HepG2 (cell line): ENCODE results near the gene TIMM17A. TPM values are rescaled to one million over a fixed set of nuclear protein-coding genes. Genes with fewer than 3 reads are reported as not detected.

Experiments used
- ATAC-seq: fragments of 200-7000 bp; cut with Tn5 transposase; 3 replicates; pipeline ENCODE4 v1.9.1; 2020; ENCODE audit warnings: mild to moderate bottlenecking, moderate library complexity
- BruUV-seq: library from RNA; stranded (reverse); fragments of 400-500 nt; replicated peaks from 2 replicates; lab custom pipeline; 2021; lab: Mats Ljungman, UMichigan
- CTCF ChIA-PET: fragments of 300-600 bp; formaldehyde crosslinking; extraction: SDS; loops from one replicate; lab custom pipeline; 2021; ENCODE audit warnings: low total read pairs, inconsistent platforms, low intra/inter-chr PET ratio; lab: Yijun Ruan, JAX
- POLR2A ChIA-PET: fragments of 350-600 bp; sonication (Branson Sonifier 250); formaldehyde crosslinking; loops from one replicate; lab custom pipeline; 2020; ENCODE audit warnings: antibody characterized with exemption, inconsistent platforms; lab: Yijun Ruan, JAX
- DNase-seq: peaks from one replicate; pipeline ENCODE4 v3.0.0-alpha.2; 2015; ENCODE audit warnings: low spot score
- FAIRE-seq: peaks from 3 replicates; lab custom pipeline; 2011; peaks lifted over from hg19 to GRCh38; lab: Jason Lieb, UNC
- H2AFZ ChIP-seq: one replicate; pipeline ENCODE4 v1.6.1; 2011; ENCODE audit warnings: low read length, inconsistent platforms
- H3K27ac ChIP-seq: fragments of 300-600 bp; 3 replicates; pipeline ENCODE4 v1.8.0; 2011; ENCODE audit warnings: mixed run types, mild to moderate bottlenecking, mixed read lengths, low read length, inconsistent platforms; ENCODE audit not compliant: insufficient read depth; ENCODE audit errors: extremely low read length
- H3K27me3 ChIP-seq, 2 experiments: fragments of 200-600 bp in 1 of 2; 2 replicates in 1 of 2; 3 replicates in 1 of 2; pipeline versions ENCODE4 v1.6.0 to v1.8.0; 2011; ENCODE audit warnings: low read length in 2 of 2, mild to moderate bottlenecking in 2 of 2, moderate library complexity in 2 of 2, inconsistent platforms in 1 of 2; ENCODE audit not compliant: insufficient read depth in 2 of 2, control insufficient read depth in 1 of 2
- H3K36me3 ChIP-seq, 2 experiments: fragments of 200-600 bp in 1 of 2; replicated peaks in 1 of 2; 2 replicates in 1 of 2; 3 replicates in 1 of 2; pipeline versions ENCODE4 v1.5.1 to v1.8.0; 2011; ENCODE audit warnings: low read length in 2 of 2, inconsistent platforms in 1 of 2; ENCODE audit not compliant: insufficient read depth in 2 of 2, control insufficient read depth in 1 of 2
- H3K4me1 ChIP-seq: 2 replicates; pipeline ENCODE4 v1.5.1; 2012; ENCODE audit warnings: low read length, inconsistent platforms; ENCODE audit not compliant: insufficient read depth
- H3K4me2 ChIP-seq: 2 replicates; pipeline ENCODE4 v1.6.0; 2011; ENCODE audit warnings: low read depth, low read length, inconsistent platforms
- H3K4me3 ChIP-seq, 3 experiments: fragments of 200-600 bp in 1 of 3; sonication (generic), shearing (Covaris generic) in 1 of 3; replicated peaks in 1 of 3; 2 replicates each; pipeline ENCODE4 v1.5.1; 2011 to 2016; ENCODE audit warnings: low read length in 3 of 3, inconsistent platforms in 2 of 3, low read depth in 2 of 3, mild to moderate bottlenecking in 2 of 3, control low read depth in 1 of 3, mixed read lengths in 1 of 3; ENCODE audit not compliant: insufficient read depth in 1 of 3
- H3K79me2 ChIP-seq: one replicate; pipeline ENCODE4 v1.6.1; 2011; ENCODE audit warnings: low read length, inconsistent platforms; ENCODE audit not compliant: insufficient read depth
- H3K9ac ChIP-seq: 2 replicates; pipeline ENCODE4 v1.6.0; 2011; ENCODE audit warnings: mild to moderate bottlenecking, low read depth, low read length, inconsistent platforms; ENCODE audit not compliant: insufficient read depth
- H3K9me3 ChIP-seq: 2 replicates; pipeline ENCODE4 v1.5.1; 2012; ENCODE audit warnings: mild to moderate bottlenecking, low read length
- H4K20me1 ChIP-seq: 2 replicates; pipeline ENCODE4 v1.6.0; 2011; ENCODE audit warnings: inconsistent platforms, mild to moderate bottlenecking, low read length, moderate library complexity; ENCODE audit not compliant: insufficient read depth
- HES4 ChIP-seq: sonication (generic); formaldehyde crosslinking; IDR thresholded peaks from 2 replicates; pipeline ENCODE4 v1.9.0; 2021; ENCODE audit warnings: mild to moderate bottlenecking, missing genetic modification reagents, borderline replicate concordance
- HNRNPK ChIP-seq: fragments of 200-400 bp; formaldehyde crosslinking; IDR thresholded peaks from 2 replicates; pipeline ENCODE4 v1.6.1; 2018; ENCODE audit warnings: low read length, low read depth, moderate library complexity, mild to moderate bottlenecking; ENCODE audit not compliant: poor library complexity, severe bottlenecking
- MAFG ChIP-seq: sonication (generic); formaldehyde crosslinking; IDR thresholded peaks from 2 replicates; pipeline ENCODE4 v1.5.1; 2020; ENCODE audit warnings: mild to moderate bottlenecking, missing genetic modification reagents
- MLX ChIP-seq: IDR thresholded peaks from 2 replicates; pipeline ENCODE4 v1.6.1; 2016
- RFX3 ChIP-seq: IDR thresholded peaks from 2 replicates; pipeline ENCODE4 v1.6.1; 2016; ENCODE audit warnings: missing biosample characterization, missing genetic modification reagents
- ZNF17 ChIP-seq: sonication (generic); formaldehyde crosslinking; IDR thresholded peaks from 2 replicates; pipeline ENCODE4 v1.5.0; 2020; ENCODE audit warnings: mild to moderate bottlenecking, missing genetic modification reagents
- ZNF263 ChIP-seq: sonication (generic); formaldehyde crosslinking; IDR thresholded peaks from 2 replicates; pipeline ENCODE4 v1.4.0; 2020; ENCODE audit warnings: missing genetic modification reagents
- ZNF432 ChIP-seq: sonication (generic); formaldehyde crosslinking; IDR thresholded peaks from 2 replicates; pipeline ENCODE4 v1.5.0; 2020; ENCODE audit warnings: missing genetic modification reagents, mild to moderate bottlenecking, borderline replicate concordance
- ZNF530 ChIP-seq: sonication (generic); formaldehyde crosslinking; IDR thresholded peaks from 2 replicates; pipeline ENCODE4 v1.5.0; 2020; ENCODE audit warnings: low read depth, mild to moderate bottlenecking, missing genetic modification reagents
- ZNF546 ChIP-seq: sonication (generic); formaldehyde crosslinking; conservative IDR thresholded peaks from 2 replicates; pipeline ENCODE4 v1.8.1; 2023; ENCODE audit warnings: mild to moderate bottlenecking, missing genetic modification reagents
- ZNF75D ChIP-seq: sonication (generic); formaldehyde crosslinking; IDR thresholded peaks from 2 replicates; pipeline ENCODE4 v1.8.1; 2023; ENCODE audit warnings: missing genetic modification reagents, mild to moderate bottlenecking, borderline replicate concordance
- ZNF839 ChIP-seq: sonication (generic); formaldehyde crosslinking; IDR thresholded peaks from 2 replicates; pipeline ENCODE4 v1.4.0; 2020; ENCODE audit warnings: missing genetic modification reagents, mild to moderate bottlenecking, borderline replicate concordance
- WGBS: methylation state at CpG from one replicate; pipeline ENCODE4 v1.1.6; 2017; ENCODE audit warnings: low lambda C conversion rate; 5-methylcytosine and 5-hydroxymethylcytosine counted together
- in situ Hi-C: cut with HindIII; loops from 2 replicates; pipeline ENCODE4 v1.10.0; 2017; ENCODE audit warnings: low pct_unique_long_range_greater_than_20kb; ENCODE audit not compliant: extremely low pct_ligation_motif_present
- intact Hi-C: fragments of 100-400 bp; cut with micrococcal nuclease; formaldehyde crosslinking; loops from one replicate; pipeline ENCODE4 v1.10.0; 2022; ENCODE audit not compliant: unreplicated experiment
- polyA plus RNA-seq, 8 experiments: library from polyadenylated mRNA; depleted of rRNA in 3 of 8; stranded (reverse) in 7 of 8; unstranded in 1 of 8; fragments of >200 nt; fragmentation: Illumina TruSeq in 4 of 8; extraction: Trizol in 4 of 8; gene quantifications; 2 replicates each; pipeline versions ENCODE4 v1.2.1 to v1.2.3, GENCODE V29; 2011 to 2016; ENCODE audit warnings: low read depth in 4 of 8, missing spikeins in 1 of 8, mixed read lengths in 1 of 8; ENCODE audit not compliant: insufficient read depth in 1 of 8
- total RNA-seq, 5 experiments: library from RNA; depleted of rRNA; stranded (reverse); fragments of >200 nt; fragmentation: Illumina TruSeq; extraction: Trizol; gene quantifications; 2 replicates each; pipeline ENCODE4 v1.2.3, GENCODE V29; 2016; ENCODE audit warnings: low read depth in 1 of 5
- TF ChIP-seq, protein P1 (sequence below): sonication (generic); formaldehyde crosslinking; IDR thresholded peaks from 2 replicates; pipeline ENCODE4 v1.4.0; 2020; ENCODE audit warnings: missing genetic modification reagents

The TIMM17A gene
- total and polyA plus RNA-seq, 2 of the 13 experiments (the other 11 are each of a cell fraction or from before 2014, with no cell fraction given) = 50.8 to 97.8 TPM

DNA sequence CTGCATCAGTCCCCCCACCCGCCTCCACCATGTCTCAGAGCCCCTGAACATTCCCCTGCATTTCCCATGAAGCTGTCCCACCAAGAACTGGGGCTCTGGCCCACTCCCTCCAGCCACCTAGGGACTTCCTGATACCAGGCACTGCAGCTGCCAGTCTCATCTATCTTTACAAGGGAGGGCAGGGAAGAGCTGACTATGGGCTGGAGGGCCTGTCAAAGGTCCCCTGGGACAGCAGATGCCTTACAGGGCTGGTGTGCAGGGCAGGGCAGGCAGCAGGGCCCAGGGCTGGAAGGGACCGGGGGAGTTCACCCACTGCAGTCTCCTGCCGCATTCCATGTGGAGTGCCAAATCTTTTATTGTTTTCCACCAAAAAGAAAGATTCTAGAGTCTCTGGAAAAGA, 49.0 kb upstream of the TIMM17A start:
- no peak for FAIRE-seq
- TF ChIP-seq ZNF432 = no peak
- no peak for TF ChIP-seq HES4
- no peak for TF ChIP-seq MAFG (CRISPR knock-in tag)
- TF ChIP-seq ZNF546 (CRISPR knock-in tag) = no peak
- TF ChIP-seq ZNF263 = no peak
- TF ChIP-seq MLX (CRISPR knock-in tag) = no peak
- TF ChIP-seq ZNF75D (CRISPR knock-in tag) = no peak
- no peak for TF ChIP-seq ZNF839 (CRISPR knock-in tag)
- TF ChIP-seq HNRNPK = no peak
- TF ChIP-seq ZNF530 (CRISPR knock-in tag) = no peak
- no peak for TF ChIP-seq ZNF17 (CRISPR knock-in tag)
- TF ChIP-seq, protein P1, sequence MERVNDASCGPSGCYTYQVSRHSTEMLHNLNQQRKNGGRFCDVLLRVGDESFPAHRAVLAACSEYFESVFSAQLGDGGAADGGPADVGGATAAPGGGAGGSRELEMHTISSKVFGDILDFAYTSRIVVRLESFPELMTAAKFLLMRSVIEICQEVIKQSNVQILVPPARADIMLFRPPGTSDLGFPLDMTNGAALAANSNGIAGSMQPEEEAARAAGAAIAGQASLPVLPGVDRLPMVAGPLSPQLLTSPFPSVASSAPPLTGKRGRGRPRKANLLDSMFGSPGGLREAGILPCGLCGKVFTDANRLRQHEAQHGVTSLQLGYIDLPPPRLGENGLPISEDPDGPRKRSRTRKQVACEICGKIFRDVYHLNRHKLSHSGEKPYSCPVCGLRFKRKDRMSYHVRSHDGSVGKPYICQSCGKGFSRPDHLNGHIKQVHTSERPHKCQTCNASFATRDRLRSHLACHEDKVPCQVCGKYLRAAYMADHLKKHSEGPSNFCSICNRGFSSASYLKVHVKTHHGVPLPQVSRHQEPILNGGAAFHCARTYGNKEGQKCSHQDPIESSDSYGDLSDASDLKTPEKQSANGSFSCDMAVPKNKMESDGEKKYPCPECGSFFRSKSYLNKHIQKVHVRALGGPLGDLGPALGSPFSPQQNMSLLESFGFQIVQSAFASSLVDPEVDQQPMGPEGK (CRISPR knock-in tag) = no peak
- no peak for TF ChIP-seq RFX3 (CRISPR knock-in tag)
- Histone ChIP-seq H3K79me2 (no peaks in the 10 kb centered on the region), H3K9me3 (no peaks in the 10 kb centered on the region), H3K27me3 (peaks cover 2 to 23% of the 10 kb centered on the region in 2 experiments; a peak in 2 of 5 replicates), H3K4me2 (no peak overlapping the region), H4K20me1 (no peaks in the 10 kb centered on the region), H3K9ac (no peak overlapping the region), H3K27ac (no peak overlapping the region), H2AFZ (no peak overlapping the region), H3K4me1 (no peaks in the 10 kb centered on the region), H3K4me3 (no peak overlapping the region), H3K36me3 (no peaks in the 10 kb centered on the region)
- POLR2A ChIA-PET = no interaction called here
- BruUV-seq = no TSS peak
- intact Hi-C loops = no loop called here
- 0 out of 3 replicates have a peak, but pooled peaks have one; percentile 22 for ATAC-seq
- 50% methylated on average over 3 of the region's 3 CpGs for WGBS
- CTCF ChIA-PET = no interaction called here
- in situ Hi-C loops = no loop called here
- no peak for DNase-seq
